ENCODE data around the gene ANKRD65.
"Not testable (repeated sequence)": the region's sequence is repeated elsewhere in the genome, so short reads cannot be mapped to it uniquely, and the experiment has no call there.

The ANKRD65 gene

DNA sequence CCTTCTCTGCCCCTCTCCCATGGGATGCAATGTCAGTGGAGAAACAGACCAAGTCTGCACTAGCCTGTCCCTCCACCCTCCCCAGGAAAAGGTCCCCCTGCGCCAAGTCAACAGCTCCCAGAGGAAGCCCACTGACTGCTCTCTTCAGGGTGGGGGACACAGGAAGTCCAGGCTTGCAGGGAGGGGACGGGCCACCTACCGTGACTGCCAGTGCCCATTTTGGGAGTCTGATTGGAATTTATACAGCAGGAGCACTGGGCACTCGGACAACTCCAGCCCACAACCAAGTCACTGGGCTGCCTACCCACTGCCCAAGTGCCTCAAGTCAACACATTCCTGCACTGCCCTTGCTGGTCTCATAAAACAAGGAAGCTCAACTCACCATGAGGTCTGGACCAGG lies 28.1 kb downstream of the ANKRD65 start:
- no peak for DNase-seq

DNA sequence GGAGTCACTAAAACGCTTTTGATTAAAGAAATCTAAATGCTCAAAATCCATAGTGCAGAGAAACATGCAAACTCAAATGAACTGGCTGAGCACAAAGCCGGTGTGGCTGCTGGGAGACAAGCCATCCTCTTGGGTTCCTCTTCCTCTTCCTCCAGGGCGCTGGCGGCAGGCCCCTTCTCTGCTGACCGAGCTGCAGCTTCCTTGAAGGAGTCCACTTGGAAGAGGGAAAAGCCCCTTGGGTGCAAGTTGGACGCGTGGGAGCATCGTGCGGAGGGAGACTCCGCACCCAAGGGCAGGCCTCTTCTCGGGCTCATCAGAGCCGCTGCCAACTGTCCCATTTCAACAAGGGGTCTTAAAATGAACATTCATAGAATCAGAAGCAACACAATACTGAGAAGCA lies 29.9 kb downstream of the ANKRD65 start:
- DNase-seq = no peak

DNA sequence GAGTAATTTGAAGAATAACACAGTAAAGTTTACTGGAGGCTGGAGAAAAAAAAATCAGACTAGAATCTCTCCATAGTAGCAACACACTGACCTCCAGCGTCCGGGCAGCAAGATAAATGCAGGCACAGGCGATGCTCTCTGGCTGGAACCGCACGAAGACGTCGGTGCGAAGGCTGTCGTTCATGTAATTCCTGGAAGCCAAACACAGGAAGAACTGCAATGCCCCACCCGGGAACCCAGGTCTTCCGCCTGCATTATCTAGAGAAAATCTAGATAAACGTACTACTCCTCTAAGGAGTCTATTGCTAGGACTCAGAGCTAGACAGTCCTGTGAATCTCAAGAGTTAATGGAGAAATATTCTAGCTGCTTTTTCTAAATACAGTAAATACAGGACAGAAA lies 30.4 kb downstream of the ANKRD65 start:
- no peak for DNase-seq

DNA sequence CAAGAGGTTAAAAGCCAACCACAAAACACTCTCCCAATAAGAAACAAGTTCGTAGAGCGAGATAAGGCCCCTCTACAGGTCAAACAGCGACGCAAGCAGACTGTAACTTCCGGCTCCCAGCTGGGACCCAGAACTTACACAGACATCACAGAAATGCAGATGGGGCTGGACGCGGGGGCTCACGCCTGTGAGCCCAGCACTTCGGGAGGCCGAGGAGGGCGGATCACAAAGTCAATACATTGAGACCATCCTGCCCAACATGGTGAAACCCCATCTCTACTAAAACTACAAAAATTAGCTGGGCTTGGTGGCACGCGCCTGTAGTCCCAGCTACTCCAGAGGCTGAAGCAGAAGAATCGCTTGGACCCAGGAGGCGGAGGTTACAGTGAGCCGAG lies 33.0 kb downstream of the ANKRD65 start:
- no peak for DNase-seq

GRCh38 chr1:1387098-1388077 lies 33.7 kb downstream of the ANKRD65 start:
- DNase-seq = no peak

DNA sequence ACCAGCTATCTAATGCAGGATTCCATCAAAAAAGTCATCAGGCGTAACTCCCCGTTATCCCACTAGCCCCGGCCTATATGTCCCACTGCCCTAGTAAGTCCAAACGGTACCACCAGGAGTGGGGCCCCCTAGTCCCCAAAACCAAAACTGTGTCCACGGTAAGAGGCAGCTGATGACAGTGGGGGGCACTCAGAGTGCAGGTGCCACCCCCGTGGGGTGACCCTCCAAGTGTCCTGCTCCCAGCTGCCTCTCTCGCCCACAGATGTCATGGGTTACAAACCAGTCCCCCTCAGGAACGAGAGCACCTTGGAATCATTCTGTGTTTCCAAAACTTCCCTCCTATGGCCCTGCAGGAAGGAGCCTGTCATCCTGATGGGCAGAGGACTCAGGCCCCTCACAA lies 35.1 kb downstream of the ANKRD65 start:
- DNase-seq = no peak

DNA sequence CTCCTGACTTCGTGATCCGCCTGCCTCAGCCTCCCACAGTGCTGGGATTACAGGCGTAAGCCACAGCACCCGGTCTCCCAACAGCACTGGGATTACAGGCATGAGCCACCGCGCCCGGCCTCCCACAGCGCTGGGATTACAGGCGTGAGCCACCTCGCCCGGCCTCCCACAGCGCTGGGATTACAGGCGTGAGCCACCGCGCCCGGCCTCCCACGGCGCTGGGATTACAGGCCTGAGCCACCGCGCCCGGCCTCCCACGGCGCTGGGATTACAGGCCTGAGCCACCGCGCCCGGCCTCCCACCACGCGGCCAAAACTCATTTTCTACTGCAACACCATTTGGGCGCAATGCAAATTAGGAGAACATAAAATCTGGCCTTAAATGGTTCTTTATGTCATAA lies 35.7 kb downstream of the ANKRD65 start:
- DNase-seq = not testable (repeated sequence)

GRCh38 chr1:1381294-1381693 lies 39.8 kb downstream of the ANKRD65 start:
- no peak for DNase-seq

- no peak for DNase-seq
These were observed 40.2 kb downstream of the ANKRD65 start for GRCh38 chr1:1380860-1381259.

GRCh38 chr1:1377540-1378205 lies 43.4 kb downstream of the ANKRD65 start:
- no peak for DNase-seq

GRCh38 chr1:1376551-1377226 lies 44.4 kb downstream of the ANKRD65 start:
- DNase-seq = no peak

DNA sequence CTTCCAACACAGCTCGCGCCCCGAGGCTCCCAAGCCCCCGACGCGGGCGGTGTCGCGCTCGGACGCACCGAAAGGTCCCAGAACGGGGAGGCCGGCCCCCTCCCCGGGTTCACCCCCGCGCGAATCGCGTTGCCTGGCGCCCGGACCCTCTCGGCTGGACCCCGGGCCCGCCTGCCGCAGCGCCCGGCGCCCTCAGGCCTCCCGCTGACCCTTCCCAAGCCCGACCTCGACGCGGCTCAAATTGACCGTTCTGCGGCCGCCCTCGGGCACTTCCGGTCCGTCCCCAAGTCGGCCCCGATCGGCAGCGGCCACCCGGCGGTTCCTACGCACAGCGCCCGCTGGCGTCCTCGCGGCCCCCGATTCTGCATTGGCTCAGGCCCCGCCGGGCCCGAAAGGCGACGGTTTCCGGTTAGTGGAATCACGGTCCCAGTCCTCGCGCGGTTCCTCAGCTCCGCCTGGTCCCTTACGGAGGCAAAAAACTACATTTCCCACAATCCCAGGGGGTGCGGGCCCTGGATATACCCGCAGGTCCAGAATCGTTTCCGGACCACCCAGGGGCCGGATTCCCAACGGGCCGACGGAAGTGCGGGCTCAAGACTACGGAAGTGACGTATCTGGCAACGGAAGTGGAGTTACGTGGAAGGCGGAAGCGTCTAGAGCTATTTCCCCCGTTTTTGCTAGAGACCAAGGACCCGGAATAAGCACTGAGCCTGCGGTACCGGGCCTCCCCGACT lies 46.0 kb downstream of the ANKRD65 start, which contains the start of gene AURKAIP1:
Gene AURKAIP1 (minus strand): TSS at position 279 of the 734 bp plus-strand sequence. CDS start 451 bp downstream, outside the sequence.
- peak; percentile 98 for DNase-seq

- DNase-seq = no peak
These were observed 46.5 kb downstream of the ANKRD65 start for GRCh38 chr1:1374589-1374928.

DNA sequence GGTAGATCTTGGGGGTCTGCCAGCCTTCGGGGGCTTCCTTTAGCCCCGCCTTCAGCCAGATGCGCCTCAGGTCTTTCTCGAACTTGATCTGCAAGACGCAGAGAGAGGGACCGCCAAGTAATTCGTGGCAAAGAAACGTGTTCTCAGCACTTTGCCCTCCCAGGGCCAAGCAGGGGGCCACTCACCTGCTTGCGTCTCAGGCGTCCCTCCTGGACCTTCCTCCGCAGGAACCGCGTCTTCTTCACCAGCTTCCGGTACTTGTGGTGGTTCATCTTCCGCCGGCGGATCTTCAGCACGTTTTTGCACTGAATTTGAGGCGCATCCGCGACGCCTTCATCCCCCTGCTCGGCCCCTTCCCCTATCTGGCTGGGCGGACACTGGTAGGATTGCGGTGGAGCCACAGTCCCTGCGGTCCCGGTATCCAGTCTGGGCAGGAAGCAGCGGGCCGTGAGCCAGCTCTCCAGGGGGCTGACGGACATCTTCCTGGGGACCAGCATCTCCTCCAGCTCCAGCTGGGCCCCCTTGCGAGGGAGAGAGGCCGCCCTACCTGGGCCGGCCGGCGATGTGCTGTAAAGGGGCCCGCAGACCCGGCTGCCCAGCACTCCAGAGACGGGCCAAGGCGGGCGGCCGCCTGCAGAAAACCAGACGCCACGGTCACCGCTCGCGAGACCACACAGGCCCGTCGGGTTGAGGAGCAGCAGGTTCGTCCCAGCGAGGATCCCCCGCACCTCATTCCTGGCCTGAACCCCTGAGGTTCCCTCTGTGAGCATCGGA lies 47.1 kb downstream of the ANKRD65 start:
- DNase-seq = no peak

GRCh38 chr1:1373051-1373814 lies 47.8 kb downstream of the ANKRD65 start:
- DNase-seq = no peak

DNA sequence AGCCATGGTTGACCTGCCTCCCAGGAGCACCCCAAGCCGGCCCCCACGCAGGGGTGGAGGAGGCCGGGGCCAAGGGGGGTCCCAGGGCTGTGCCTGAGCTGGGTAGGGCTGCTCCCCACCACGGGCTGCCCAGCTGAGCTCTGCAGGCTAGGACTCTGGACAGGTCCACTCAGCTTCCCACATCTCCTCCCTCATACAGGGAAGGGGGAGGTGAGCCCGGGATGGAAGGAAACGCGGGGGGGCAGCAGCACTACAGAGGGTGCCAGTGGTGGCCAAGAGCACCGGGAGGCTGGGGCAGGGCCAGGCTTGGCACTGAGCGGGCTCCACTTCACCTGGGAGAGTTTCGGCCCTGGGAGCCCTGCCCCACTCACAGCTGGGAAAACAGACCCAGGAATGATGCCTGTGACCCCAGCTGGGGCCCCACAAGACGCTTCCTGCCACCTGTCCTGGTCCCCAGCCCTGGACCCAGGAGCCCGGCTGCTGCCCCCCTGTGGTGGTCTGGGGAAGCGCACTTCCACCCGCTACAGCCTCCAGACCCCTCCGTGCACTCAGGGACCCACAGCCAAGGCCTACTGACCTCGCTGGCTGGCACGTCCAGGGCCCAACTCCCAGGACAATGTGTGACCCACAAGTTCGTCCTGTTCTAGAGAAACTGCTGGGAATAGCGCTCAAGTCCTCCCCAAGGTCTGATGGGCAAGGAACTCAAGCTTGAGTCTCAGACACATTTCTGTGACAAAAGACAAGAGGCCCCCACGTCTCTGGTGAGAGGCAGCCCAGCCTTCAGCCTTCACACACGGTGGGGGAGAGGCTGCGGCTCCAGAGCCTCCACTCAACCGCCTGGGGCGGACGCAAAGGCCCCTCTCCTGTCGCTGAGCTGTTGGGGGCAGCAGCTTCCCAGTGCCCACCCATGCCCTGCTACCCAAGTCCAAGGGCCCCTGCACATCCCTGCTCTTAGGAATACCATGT lies 49.0 kb downstream of the ANKRD65 start:
- DNase-seq = no peak

DNA sequence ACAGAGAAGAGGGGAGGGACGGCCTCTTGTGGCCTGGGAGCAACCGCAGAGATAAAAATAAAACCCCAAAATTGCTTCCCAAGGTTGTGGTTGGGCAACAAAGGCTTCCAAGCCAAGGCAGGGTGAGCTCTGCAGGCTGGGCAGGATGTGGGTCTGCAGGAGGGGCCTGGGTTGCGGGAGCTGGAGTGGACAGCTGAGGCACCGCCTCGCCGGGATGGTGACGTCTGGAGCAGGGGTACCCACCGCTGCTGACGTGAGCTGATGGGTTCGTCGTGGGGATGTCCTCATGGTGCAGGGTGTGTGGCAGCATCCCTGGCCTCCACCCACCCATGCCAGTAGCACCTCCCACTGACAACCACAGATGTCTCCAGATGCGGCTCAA lies 49.7 kb downstream of the ANKRD65 start:
- DNase-seq = no peak

- DNase-seq = no peak
These were observed 50.2 kb downstream of the ANKRD65 start for GRCh38 chr1:1370771-1371300.

DNA sequence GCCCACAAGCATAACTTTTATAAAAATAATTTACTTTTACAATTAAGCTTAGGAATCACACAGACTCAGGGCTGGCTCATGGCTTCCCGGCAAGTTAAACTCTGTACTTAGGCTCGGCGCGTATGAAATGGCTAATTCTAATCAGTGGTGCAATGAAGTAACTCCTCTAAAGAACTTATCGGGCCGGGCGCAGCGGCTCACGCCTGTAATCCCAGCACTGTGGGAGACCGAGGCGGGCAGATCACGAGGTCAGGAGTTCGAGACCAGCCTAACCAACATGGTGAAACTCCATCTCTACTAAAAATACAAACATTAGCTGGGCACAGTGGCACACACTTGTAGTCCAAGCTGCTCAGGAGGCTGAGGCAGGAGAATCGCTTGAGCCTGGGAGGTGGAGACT lies 51.0 kb downstream of the ANKRD65 start:
- DNase-seq = not testable (repeated sequence)
